HEK293 (cell line): Measurements from ENCODE around the gene DDX27.

ENCODE experiments used
- CTCF ChIA-PET: fragments of 350-600 bp; formaldehyde crosslinking; extraction: SDS; loops from one replicate; lab custom pipeline; 2021; ENCODE audit warnings: antibody characterized with exemption; lab: Yijun Ruan, JAX
- POLR2A ChIA-PET: fragments of 300-600 bp; formaldehyde crosslinking; extraction: SDS; loops from one replicate; lab custom pipeline; 2020; ENCODE audit warnings: antibody characterized with exemption, inconsistent platforms; lab: Yijun Ruan, JAX
- H3K27ac ChIP-seq: fragments of 200-500 bp; sonication (Bioruptor generic); 2 replicates; pipeline ENCODE4 v1.5.1; 2014; ENCODE audit warnings: low read depth, low read length, control low read depth, inconsistent platforms; ENCODE audit errors: extremely low read depth
- H3K36me3 ChIP-seq, 2 experiments: fragments of 200-500 bp in 1 of 2; sonication (Bioruptor generic) in 1 of 2; 1 replicate in 1 of 2; 2 replicates in 1 of 2; pipeline ENCODE4 v1.5.1; 2014 to 2017; ENCODE audit warnings: inconsistent platforms in 2 of 2, low read length in 2 of 2; ENCODE audit not compliant: control insufficient read depth in 2 of 2, insufficient read depth in 1 of 2
- H3K4me1 ChIP-seq: fragments of 200-500 bp; sonication (Bioruptor generic); 2 replicates; pipeline ENCODE4 v1.5.1; 2014; ENCODE audit warnings: mild to moderate bottlenecking, low read length, inconsistent platforms; ENCODE audit not compliant: control insufficient read depth, insufficient read depth
- H3K4me3 ChIP-seq: 2 replicates; pipeline ENCODE4 v1.5.1; 2011; ENCODE audit warnings: low read depth, mild to moderate bottlenecking, control low read depth, low read length, moderate library complexity
- H3K9me3 ChIP-seq: fragments of 200-500 bp; sonication (Bioruptor generic); 2 replicates; pipeline ENCODE4 v1.5.1; 2014; ENCODE audit warnings: low read depth, low read length, inconsistent platforms; ENCODE audit not compliant: control insufficient read depth, insufficient read depth
- PRDM1 ChIP-seq: fragments of 450-650 bp; formaldehyde crosslinking; IDR thresholded peaks from 2 replicates; pipeline ENCODE4; 2016; ENCODE audit warnings: missing biosample characterization, missing genetic modification characterization
- SP2 ChIP-seq: fragments of 450-650 bp; formaldehyde crosslinking; IDR thresholded peaks from 2 replicates; pipeline ENCODE4 v1.5.1; 2016; ENCODE audit warnings: missing biosample characterization, missing genetic modification characterization
- ZNF112 ChIP-seq: fragments of 450-650 bp; formaldehyde crosslinking; IDR thresholded peaks from 2 replicates; pipeline ENCODE4 v1.5.0; 2017; ENCODE audit warnings: missing biosample characterization, missing genetic modification characterization
- ZNF140 ChIP-seq: fragments of 450-650 bp; formaldehyde crosslinking; IDR thresholded peaks from 2 replicates; pipeline ENCODE4 v1.5.1; 2016; ENCODE audit warnings: missing biosample characterization, missing genetic modification characterization
- ZNF280C ChIP-seq: fragments of 450-650 bp; formaldehyde crosslinking; IDR thresholded peaks from 2 replicates; pipeline ENCODE4 v1.5.1; 2016; ENCODE audit warnings: missing biosample characterization, missing genetic modification characterization
- ZNF433 ChIP-seq: fragments of 450-650 bp; formaldehyde crosslinking; IDR thresholded peaks from 2 replicates; pipeline ENCODE4 v1.5.1; 2016; ENCODE audit warnings: missing biosample characterization, missing genetic modification characterization, low read depth
- ZNF48 ChIP-seq: fragments of 450-650 bp; formaldehyde crosslinking; IDR thresholded peaks from 2 replicates; pipeline ENCODE4 v1.5.1; 2016; ENCODE audit warnings: missing biosample characterization, missing genetic modification characterization
- ZNF549 ChIP-seq: fragments of 450-650 bp; IDR thresholded peaks from 2 replicates; pipeline ENCODE4 v1.5.1; 2018; ENCODE audit warnings: missing biosample characterization, missing genetic modification characterization, mild to moderate bottlenecking, inconsistent platforms, moderate library complexity
- ZNF654 ChIP-seq: fragments of 450-650 bp; formaldehyde crosslinking; IDR thresholded peaks from 2 replicates; pipeline ENCODE4 v1.5.1; 2016; ENCODE audit warnings: low read depth, missing biosample characterization, missing genetic modification characterization
- ZNF76 ChIP-seq: fragments of 450-650 bp; formaldehyde crosslinking; IDR thresholded peaks from 2 replicates; pipeline ENCODE4; 2016; ENCODE audit warnings: low read depth, missing biosample characterization, missing genetic modification characterization, borderline replicate concordance
- ZNF776 ChIP-seq: fragments of 450-650 bp; formaldehyde crosslinking; IDR thresholded peaks from 2 replicates; pipeline ENCODE4 v1.5.0; 2017; ENCODE audit warnings: missing biosample characterization, missing genetic modification characterization, borderline replicate concordance
- ZNF837 ChIP-seq: fragments of 450-650 bp; formaldehyde crosslinking; IDR thresholded peaks from 2 replicates; pipeline ENCODE4 v1.5.1; 2016; ENCODE audit warnings: missing biosample characterization, missing genetic modification characterization
- ZSCAN30 ChIP-seq: fragments of 450-650 bp; IDR thresholded peaks from 2 replicates; pipeline ENCODE4 v1.5.1; 2018; ENCODE audit warnings: missing biosample characterization, mild to moderate bottlenecking, missing genetic modification characterization, moderate library complexity
- TF ChIP-seq, protein P1 (sequence below): fragments of 450-650 bp; formaldehyde crosslinking; IDR thresholded peaks from 2 replicates; pipeline ENCODE4 v1.5.1; 2016; ENCODE audit warnings: missing biosample characterization, missing genetic modification characterization
- TF ChIP-seq, protein P2 (sequence below): fragments of 450-650 bp; formaldehyde crosslinking; IDR thresholded peaks from 2 replicates; pipeline ENCODE4 v1.5.1; 2016; ENCODE audit warnings: missing biosample characterization, missing genetic modification characterization
- TF ChIP-seq, protein P3 (sequence below): fragments of 450-650 bp; formaldehyde crosslinking; IDR thresholded peaks from 2 replicates; pipeline ENCODE4 v1.5.1; 2016; ENCODE audit warnings: missing biosample characterization, missing genetic modification characterization
- TF ChIP-seq, protein P4 (sequence below): fragments of 450-650 bp; IDR thresholded peaks from 2 replicates; pipeline ENCODE4 v1.5.1; 2018; ENCODE audit warnings: missing biosample characterization, mild to moderate bottlenecking, missing genetic modification characterization

Gene DDX27

GRCh38 chr20:49270177-49270576 lies 51.0 kb downstream of the DDX27 start:
- Histone ChIP-seq H3K9me3 (no peaks in the 10 kb centered on the region), H3K4me1 (no peaks in the 10 kb centered on the region), H3K27ac (no peak overlapping the region), H3K4me3 (no peak overlapping the region), H3K36me3 (peaks cover 19 to 74% of the 10 kb centered on the region in 2 experiments; a peak in 2 of 3 replicates)
- TF ChIP-seq ZNF48 (no peak), ZNF280C (tag by site-specific recombination) (no peak), ZNF837 (tag by site-specific recombination) (no peak), ZNF549 (tag by site-specific recombination) (no peak), ZNF654 (tag by site-specific recombination) (no peak), ZNF776 (tag by site-specific recombination) (no peak), ZSCAN30 (tag by site-specific recombination) (no peak), ZNF433 (no peak), ZNF140 (no peak), ZNF76 (tag by site-specific recombination) (no peak)
- TF ChIP-seq, protein P1, sequence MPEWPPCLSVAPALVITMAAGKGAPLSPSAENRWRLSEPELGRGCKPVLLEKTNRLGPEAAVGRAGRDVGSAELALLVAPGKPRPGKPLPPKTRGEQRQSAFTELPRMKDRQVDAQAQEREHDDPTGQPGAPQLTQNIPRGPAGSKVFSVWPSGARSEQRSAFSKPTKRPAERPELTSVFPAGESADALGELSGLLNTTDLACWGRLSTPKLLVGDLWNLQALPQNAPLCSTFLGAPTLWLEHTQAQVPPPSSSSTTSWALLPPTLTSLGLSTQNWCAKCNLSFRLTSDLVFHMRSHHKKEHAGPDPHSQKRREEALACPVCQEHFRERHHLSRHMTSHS (tag by site-specific recombination) = no peak
- TF ChIP-seq, protein P2, sequence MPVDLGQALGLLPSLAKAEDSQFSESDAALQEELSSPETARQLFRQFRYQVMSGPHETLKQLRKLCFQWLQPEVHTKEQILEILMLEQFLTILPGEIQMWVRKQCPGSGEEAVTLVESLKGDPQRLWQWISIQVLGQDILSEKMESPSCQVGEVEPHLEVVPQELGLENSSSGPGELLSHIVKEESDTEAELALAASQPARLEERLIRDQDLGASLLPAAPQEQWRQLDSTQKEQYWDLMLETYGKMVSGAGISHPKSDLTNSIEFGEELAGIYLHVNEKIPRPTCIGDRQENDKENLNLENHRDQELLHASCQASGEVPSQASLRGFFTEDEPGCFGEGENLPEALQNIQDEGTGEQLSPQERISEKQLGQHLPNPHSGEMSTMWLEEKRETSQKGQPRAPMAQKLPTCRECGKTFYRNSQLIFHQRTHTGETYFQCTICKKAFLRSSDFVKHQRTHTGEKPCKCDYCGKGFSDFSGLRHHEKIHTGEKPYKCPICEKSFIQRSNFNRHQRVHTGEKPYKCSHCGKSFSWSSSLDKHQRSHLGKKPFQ (tag by site-specific recombination) = no peak
- ChIA-PET CTCF (interaction anchor here (1.0 to 1.1 kb wide), 2 partner anchors 23 to 267 kb away, joined by 3 read pairs; no protein-coding TSS in a partner anchor), POLR2A (no interaction called here)

DNA sequence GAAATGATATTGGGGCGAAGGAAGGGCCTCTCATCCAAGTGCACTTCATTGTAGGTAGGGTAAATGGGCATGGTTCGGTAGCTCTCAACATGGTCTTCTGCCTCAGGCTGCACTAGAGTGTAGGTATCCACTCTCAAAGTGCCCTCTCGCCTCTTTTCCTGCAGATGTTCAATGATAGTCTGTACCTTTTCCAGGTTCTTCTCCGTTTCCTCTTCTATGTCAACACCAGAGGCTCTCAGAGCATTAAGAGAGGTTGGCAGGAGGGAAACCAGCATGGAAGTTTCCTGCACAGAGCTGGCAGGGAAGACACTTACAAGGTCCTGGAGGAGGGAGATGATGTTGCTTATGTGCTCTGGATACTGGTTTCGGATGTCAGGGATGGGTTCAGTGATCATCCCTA lies 51.5 kb downstream of the DDX27 start:
- ChIA-PET POLR2A (no interaction called here), CTCF (interaction anchor here (1.0 to 1.1 kb wide), 2 partner anchors 22 to 266 kb away, joined by 3 read pairs; no protein-coding TSS in a partner anchor)
- H3K36me3 ChIP-seq = peaks cover 17 to 76% of the 10 kb centered on the region in 2 experiments; a peak in 2 of 3 replicates
- no peak for TF ChIP-seq SP2 (tag by site-specific recombination)
- no peaks in the 10 kb centered on the region for H3K4me1 ChIP-seq
- H3K9me3 ChIP-seq = no peaks in the 10 kb centered on the region
- no peak overlapping the region for H3K4me3 ChIP-seq
- H3K27ac ChIP-seq = no peak overlapping the region

GRCh38 chr20:49272654-49273053 lies 53.4 kb downstream of the DDX27 start:
- Histone ChIP-seq H3K9me3 (no peaks in the 10 kb centered on the region), H3K4me3 (no peak overlapping the region), H3K27ac (no peak overlapping the region), H3K36me3 (peaks cover 17 to 68% of the 10 kb centered on the region in 2 experiments; a peak in 2 of 3 replicates), H3K4me1 (no peaks in the 10 kb centered on the region)
- TF ChIP-seq, protein P3, sequence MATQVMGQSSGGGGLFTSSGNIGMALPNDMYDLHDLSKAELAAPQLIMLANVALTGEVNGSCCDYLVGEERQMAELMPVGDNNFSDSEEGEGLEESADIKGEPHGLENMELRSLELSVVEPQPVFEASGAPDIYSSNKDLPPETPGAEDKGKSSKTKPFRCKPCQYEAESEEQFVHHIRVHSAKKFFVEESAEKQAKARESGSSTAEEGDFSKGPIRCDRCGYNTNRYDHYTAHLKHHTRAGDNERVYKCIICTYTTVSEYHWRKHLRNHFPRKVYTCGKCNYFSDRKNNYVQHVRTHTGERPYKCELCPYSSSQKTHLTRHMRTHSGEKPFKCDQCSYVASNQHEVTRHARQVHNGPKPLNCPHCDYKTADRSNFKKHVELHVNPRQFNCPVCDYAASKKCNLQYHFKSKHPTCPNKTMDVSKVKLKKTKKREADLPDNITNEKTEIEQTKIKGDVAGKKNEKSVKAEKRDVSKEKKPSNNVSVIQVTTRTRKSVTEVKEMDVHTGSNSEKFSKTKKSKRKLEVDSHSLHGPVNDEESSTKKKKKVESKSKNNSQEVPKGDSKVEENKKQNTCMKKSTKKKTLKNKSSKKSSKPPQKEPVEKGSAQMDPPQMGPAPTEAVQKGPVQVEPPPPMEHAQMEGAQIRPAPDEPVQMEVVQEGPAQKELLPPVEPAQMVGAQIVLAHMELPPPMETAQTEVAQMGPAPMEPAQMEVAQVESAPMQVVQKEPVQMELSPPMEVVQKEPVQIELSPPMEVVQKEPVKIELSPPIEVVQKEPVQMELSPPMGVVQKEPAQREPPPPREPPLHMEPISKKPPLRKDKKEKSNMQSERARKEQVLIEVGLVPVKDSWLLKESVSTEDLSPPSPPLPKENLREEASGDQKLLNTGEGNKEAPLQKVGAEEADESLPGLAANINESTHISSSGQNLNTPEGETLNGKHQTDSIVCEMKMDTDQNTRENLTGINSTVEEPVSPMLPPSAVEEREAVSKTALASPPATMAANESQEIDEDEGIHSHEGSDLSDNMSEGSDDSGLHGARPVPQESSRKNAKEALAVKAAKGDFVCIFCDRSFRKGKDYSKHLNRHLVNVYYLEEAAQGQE = peak; percentile 31; the same call in 1 of the 2 replicates
- TF ChIP-seq, protein P4, sequence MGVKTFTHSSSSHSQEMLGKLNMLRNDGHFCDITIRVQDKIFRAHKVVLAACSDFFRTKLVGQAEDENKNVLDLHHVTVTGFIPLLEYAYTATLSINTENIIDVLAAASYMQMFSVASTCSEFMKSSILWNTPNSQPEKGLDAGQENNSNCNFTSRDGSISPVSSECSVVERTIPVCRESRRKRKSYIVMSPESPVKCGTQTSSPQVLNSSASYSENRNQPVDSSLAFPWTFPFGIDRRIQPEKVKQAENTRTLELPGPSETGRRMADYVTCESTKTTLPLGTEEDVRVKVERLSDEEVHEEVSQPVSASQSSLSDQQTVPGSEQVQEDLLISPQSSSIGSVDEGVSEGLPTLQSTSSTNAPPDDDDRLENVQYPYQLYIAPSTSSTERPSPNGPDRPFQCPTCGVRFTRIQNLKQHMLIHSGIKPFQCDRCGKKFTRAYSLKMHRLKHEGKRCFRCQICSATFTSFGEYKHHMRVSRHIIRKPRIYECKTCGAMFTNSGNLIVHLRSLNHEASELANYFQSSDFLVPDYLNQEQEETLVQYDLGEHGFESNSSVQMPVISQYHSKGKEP (tag by site-specific recombination) = no peak
- TF ChIP-seq PRDM1 (tag by site-specific recombination) (0 out of 2 replicates have a peak, but pooled peaks have one; percentile 13), ZNF112 (tag by site-specific recombination) (no peak)
- ChIA-PET POLR2A (no interaction called here), CTCF (interaction anchor here (0.7 kb wide), 1 partner anchor 95 kb away, joined by 4 read pairs; no protein-coding TSS in a partner anchor)
